Brain microvascular endothelial cell (primary cell): ENCODE measurements around the gene COA8.

Source experiments
- DNase-seq: peaks from one replicate; pipeline ENCODE4 v3.0.0-alpha.2; 2020
- H3K27ac ChIP-seq: fragments of 250-450 bp; sonication (Bioruptor Pico); 2 replicates; pipeline ENCODE4 v1.5.1; 2020; ENCODE audit warnings: mild to moderate bottlenecking, moderate library complexity
- H3K27me3 ChIP-seq: fragments of 250-450 bp; sonication (Bioruptor Pico); replicated peaks from 2 replicates; pipeline ENCODE4 v1.5.1; 2020; ENCODE audit warnings: mild to moderate bottlenecking
- H3K36me3 ChIP-seq: fragments of 250-450 bp; sonication (Bioruptor Pico); replicated peaks from 2 replicates; pipeline ENCODE4 v1.5.1; 2020; ENCODE audit warnings: mild to moderate bottlenecking
- H3K4me3 ChIP-seq: 2 replicates; pipeline ENCODE4 v1.5.1; 2011; ENCODE audit warnings: low read depth, mild to moderate bottlenecking, control low read depth, low read length, moderate library complexity
- CTCF ChIP-seq: IDR thresholded peaks from 2 replicates; pipeline ENCODE4 v1.5.1; 2011; ENCODE audit warnings: low read depth, mild to moderate bottlenecking, moderate library complexity, low read length, control low read depth, inconsistent platforms; ENCODE audit errors: missing control alignments
- in situ Hi-C: cut with HindIII; loops from 2 replicates; pipeline ENCODE4 v1.10.0; 2017; ENCODE audit warnings: low sequenced_read_pairs, low pct_ligation_motif_present

Gene COA8

GRCh38 chr14:103526247-103526913 is 36.4 kb upstream of the COA8 start:
- Histone ChIP-seq H3K4me3 (no peak overlapping the region), H3K36me3 (no peaks in the 10 kb centered on the region), H3K27ac (no peak overlapping the region), H3K27me3 (peaks cover 11% of the 10 kb centered on the region)
- DNase-seq, result no peak
- in situ Hi-C loops, result no loop called here
- no peak for TF ChIP-seq CTCF

GRCh38 chr14:103526914-103527248 is 35.9 kb upstream of the COA8 start:
- no peak overlapping the region for H3K4me3 ChIP-seq
- H3K27me3 ChIP-seq, result peaks cover 11% of the 10 kb centered on the region
- H3K36me3 ChIP-seq, result no peaks in the 10 kb centered on the region
- in situ Hi-C loops, result no loop called here
- H3K27ac ChIP-seq, result no peak overlapping the region
- no peak for DNase-seq
- TF ChIP-seq CTCF, result no peak

GRCh38 chr14:103527408-103528145 is 35.2 kb upstream of the COA8 start:
- no peaks in the 10 kb centered on the region for H3K36me3 ChIP-seq
- H3K27me3 ChIP-seq, result peaks cover 7% of the 10 kb centered on the region
- no peak overlapping the region for H3K27ac ChIP-seq
- no peak for TF ChIP-seq CTCF
- in situ Hi-C loops, result no loop called here
- peak; percentile 22 for DNase-seq
- no peak overlapping the region for H3K4me3 ChIP-seq

- no peak for DNase-seq
- peak overlapping the region; percentile 86 for H3K4me3 ChIP-seq
- peaks cover 2% of the 10 kb centered on the region for H3K27me3 ChIP-seq
- H3K36me3 ChIP-seq, result no peaks in the 10 kb centered on the region
- peak overlapping the region; percentile 73 for H3K27ac ChIP-seq
- no peak for TF ChIP-seq CTCF
- in situ Hi-C loops, result no loop called here
Observed at GRCh38 chr14:103528146-103528586, 34.6 kb upstream of the COA8 start.

- DNase-seq, result peak; percentile 83
- H3K4me3 ChIP-seq, result peak within 1 kb of the TSS; percentile 86
- H3K27me3 ChIP-seq, result no peaks in the 10 kb centered on the region
- in situ Hi-C loops, result no loop called here
- H3K27ac ChIP-seq, result peak within 1 kb of the TSS; percentile 73
- TF ChIP-seq CTCF, result no peak
- no peaks in the 10 kb centered on the region for H3K36me3 ChIP-seq
Observed at GRCh38 chr14:103528587-103529382, 34.0 kb upstream of the COA8 start, which contains the start of gene TRMT61A. Gene TRMT61A, plus strand, starts transcription at chr14:103529196. Its CDS starts 783 bp downstream, at chr14:103529979.
